ENCODE results near the gene LAPTM5. TPM values are rescaled to one million over a fixed set of nuclear protein-coding genes. Genes with fewer than 3 reads are reported as not detected.

Gene LAPTM5
- total RNA-seq, 1 experiment from 2014 or later, result 1.5 TPM

GRCh38 chr1:30718636-30719405, 38.8 kb downstream of the LAPTM5 start:
- CTCF ChIA-PET, result interaction anchor here (0.6 to 4.4 kb wide), 25 partner anchors 9 to 1070 kb away, joined by 3 to 210 read pairs (median 4); partner anchors contain the start of gene LAPTM5
- H3K4me1 ChIP-seq (ENCODE audit: control insufficient read depth in 1 of 2, insufficient read depth in 2 of 2, low read length in 2 of 2), result peaks cover 22 to 34% of the 10 kb centered on the region in 2 experiments
- H3K79me2 ChIP-seq (ENCODE audit: insufficient read depth, low read length), result no peaks in the 10 kb centered on the region
- H2AFZ ChIP-seq (ENCODE audit: low read depth, low read length, poor library complexity, severe bottlenecking), result no peak overlapping the region
- peak overlapping the region; percentile 75 to 78 for H3K4me3 ChIP-seq (replicated peaks in 1 of 2; ENCODE audit: low read depth in 1 of 2, low read length in 2 of 2)
- no peaks in the 10 kb centered on the region for H3K27me3 ChIP-seq (ENCODE audit: insufficient read depth, low read length)
- H3K9ac ChIP-seq (ENCODE audit: low read length), result peak overlapping the region; percentile 82
- RAD21 ChIA-PET (ENCODE audit: low non-redundant PET in 1 of 2, low total read pairs in 2 of 2, uncharacterized antibody in 2 of 2, unreplicated experiment in 2 of 2), result interaction anchor here (0.7 to 2.6 kb wide), 8 partner anchors 44 to 1516 kb away, joined by 3 to 39 read pairs (median 3); no protein-coding TSS in a partner anchor
- H3K4me2 ChIP-seq (ENCODE audit: low read length), result peak overlapping the region; percentile 99
- POLR2A ChIA-PET, result interaction anchor here (0.6 to 2.5 kb wide), 10 partner anchors 9 to 207 kb away, joined by 3 to 43 read pairs (median 4); no protein-coding TSS in a partner anchor
- H3K9me2 ChIP-seq (ENCODE audit: insufficient read depth), result no peaks in the 10 kb centered on the region
- intact Hi-C loops (cut with micrococcal nuclease), result loop anchor here (1.0 kb wide), 3 partner anchors 60 to 192 kb away; no protein-coding TSS in a partner anchor
- TF ChIP-seq ZNF274 (IDR thresholded peaks at IDR 0.05; ENCODE audit: low read depth, low read length) (no peak), RAD21 (IDR thresholded peaks at IDR 0.05; ENCODE audit: low read depth) (no peak; the same call in 1 of the 2 replicates), POLR2A (IDR thresholded peaks at IDR 0.05; ENCODE audit: borderline replicate concordance, extremely low read depth, insufficient read depth, insufficient read length) (peak; percentile 65), CBX3 (IDR thresholded peaks at IDR 0.05; ENCODE audit: low read depth) (peak; percentile 56; the same call in 1 of the 2 replicates), ZFX (IDR thresholded peaks at IDR 0.05) (peak; percentile 75; the same call in 1 of the 2 replicates), ZBTB33 (IDR thresholded peaks at IDR 0.05; ENCODE audit: extremely low read depth, insufficient replicate concordance, low read length) (no peak), YY1 (IDR thresholded peaks at IDR 0.05; ENCODE audit: extremely low read depth, insufficient replicate concordance, low read depth, low read length) (peak; percentile 37), POLR2AphosphoS5 (IDR thresholded peaks at IDR 0.05; ENCODE audit: low read depth, low read length) (peak; percentile 95), EGR1 (IDR thresholded peaks at IDR 0.05; ENCODE audit: low read depth) (peak; percentile 87), SP1 (IDR thresholded peaks at IDR 0.05; ENCODE audit: low read depth) (no peak; the same call in none of the 2 replicates), SRF (IDR thresholded peaks at IDR 0.05; ENCODE audit: low read depth) (no peak), CTCF (IDR thresholded peaks at IDR 0.05 in 2 of 3, conservative IDR thresholded peaks at IDR 0.05 in 1 of 3; ENCODE audit: borderline replicate concordance in 1 of 3, insufficient read depth in 1 of 3, low read depth in 2 of 3, low read length in 2 of 3) (peak; percentile 83 to 94 (median 84)), MAX (IDR thresholded peaks at IDR 0.05) (peak; percentile 97), EZH2 (IDR thresholded peaks at IDR 0.05) (no peak), SIN3A (IDR thresholded peaks at IDR 0.05; ENCODE audit: low read depth) (peak; percentile 63; the same call in 1 of the 2 replicates), CEBPB (IDR thresholded peaks at IDR 0.05; ENCODE audit: low read depth) (no peak)
- ATAC-seq (peak; percentile 81), DNase-seq (ENCODE audit: low read depth, low spot score) (peak; percentile 91)
- peak overlapping the region; percentile 77 for H3K27ac ChIP-seq (ENCODE audit: low read depth, low read length)
- no peaks in the 10 kb centered on the region for H4K20me1 ChIP-seq (ENCODE audit: insufficient read depth)
- no peaks in the 10 kb centered on the region for H3K36me3 ChIP-seq (ENCODE audit: control insufficient read depth in 1 of 2, insufficient read depth in 2 of 2, low read length in 2 of 2)
- H3K9me3 ChIP-seq (ENCODE audit: control insufficient read depth in 1 of 2, insufficient read depth in 1 of 2, low read depth in 1 of 2, low read length in 2 of 2), result peaks cover 0 to 7% of the 10 kb centered on the region in 2 experiments; a peak in 1 of 4 replicates
- TSS peak; percentile 48 for BruUV-seq (replicated peaks)

All from HCT116 (cell line).